Measurements from ENCODE around the gene SKAP1.

- no peak for TF ChIP-seq CTCF (IDR thresholded peaks at IDR 0.05)
- no peak for TF ChIP-seq POLR2A (IDR thresholded peaks at IDR 0.05)
Measured at GRCh38 chr17:48330887-48331286, 99.1 kb downstream of the SKAP1 start.

All from heart left ventricle (tissue), 13 donors.